Esophagus muscularis mucosa (tissue), 4 donors: ENCODE measurements around the gene ASIP.

Source experiments
- CTCF ChIP-seq, 3 experiments: fragments of 200-600 bp in 2 of 3; fragments of 450-650 bp in 1 of 3; sonication (generic) in 2 of 3; IDR thresholded peaks; one replicate each; pipeline ENCODE4 v1.5.1; 2017 to 2019; ENCODE audit warnings: antibody characterized with exemption in 3 of 3, mild to moderate bottlenecking in 2 of 3, moderate library complexity in 1 of 3
- EP300 ChIP-seq: sonication (generic); formaldehyde crosslinking; IDR thresholded peaks from one replicate; pipeline ENCODE4 v1.6.1; 2017; ENCODE audit warnings: antibody characterized with exemption
- POLR2A ChIP-seq: fragments of 450-650 bp; IDR thresholded peaks from one replicate; pipeline ENCODE4 v1.6.1; 2017; ENCODE audit warnings: antibody characterized with exemption, moderate library complexity, mild to moderate bottlenecking, low read depth
- POLR2AphosphoS5 ChIP-seq, 2 donors: sonication (generic); formaldehyde crosslinking; IDR thresholded peaks; one replicate each; pipeline ENCODE4 v1.6.1; 2017; ENCODE audit warnings: antibody characterized with exemption in 2 of 2

- TF ChIP-seq CTCF (IDR thresholded peaks at IDR 0.05) (no peak), POLR2A (no peak), POLR2AphosphoS5 (IDR thresholded peaks at IDR 0.05) (no peak), EP300 (no peak)
Observed at GRCh38 chr20:34260208-34260942, 19.2 kb downstream of the ASIP start.
